Adrenal gland (tissue), 5 donors: ENCODE data around the gene TMEM107.

Experiments used
- CTCF ChIP-seq, 6 experiments: fragments of 450-650 bp in 4 of 6; fragments of 200-600 bp in 2 of 6; sonication (generic) in 1 of 6; IDR thresholded peaks; 1 replicate in 5 of 6; 2 replicates in 1 of 6; pipeline versions ENCODE4 v1.5.1 to v1.8.0; 2016 to 2021; ENCODE audit warnings: antibody characterized with exemption in 6 of 6, mild to moderate bottlenecking in 2 of 6, moderate library complexity in 1 of 6
- POLR2A ChIP-seq, 2 donors: fragments of 450-650 bp; IDR thresholded peaks; one replicate each; pipeline ENCODE4 v1.6.1; 2017; ENCODE audit warnings: antibody characterized with exemption in 2 of 2, mild to moderate bottlenecking in 2 of 2, moderate library complexity in 1 of 2
- donor health status: DM: no; HTN: no; CAD: no.

GRCh38 chr17:8153957-8154607, 22.1 kb downstream of the TMEM107 start:
- TF ChIP-seq CTCF (IDR thresholded peaks at IDR 0.05): no peak
- peak; percentile 81 to 88 for TF ChIP-seq POLR2A (IDR thresholded peaks at IDR 0.05)
